H1 (cell line): ENCODE data around the gene LRRC4C. TPM values are rescaled to one million over a fixed set of nuclear protein-coding genes. Genes with fewer than 3 reads are reported as not detected.

Experiments
- CTCF ChIA-PET: fragments of 300-600 bp; sonication (Branson Sonifier 250); formaldehyde crosslinking; loops from one replicate; lab custom pipeline; 2021; ENCODE audit not compliant: partially characterized antibody; lab: Charles Lee
- POLR2A ChIA-PET: fragments of 300-600 bp; sonication (Branson Sonifier 250); formaldehyde crosslinking; loops from one replicate; lab custom pipeline; 2021; ENCODE audit warnings: inconsistent platforms; ENCODE audit not compliant: partially characterized antibody; lab: Charles Lee
- DNase-seq, 2 experiments: peaks; one replicate each; pipeline versions ENCODE4 v3.0.0 to v3.0.0-alpha.2; 2010 to 2022; ENCODE audit warnings: low spot score in 2 of 2, low read depth in 1 of 2, mixed read lengths in 1 of 2
- FAIRE-seq: peaks from 2 replicates; lab custom pipeline; 2011; peaks lifted over from hg19 to GRCh38; lab: Jason Lieb, UNC
- H2AFZ ChIP-seq: 2 replicates; pipeline ENCODE4 v1.8.1; 2012; ENCODE audit warnings: low read length, inconsistent platforms
- H2AK5ac ChIP-seq: 2 replicates; pipeline ENCODE4 v1.6.1; 2013; ENCODE audit warnings: low read depth, low read length
- H2BK120ac ChIP-seq: replicated peaks from 2 replicates; pipeline ENCODE3; 2013; ENCODE audit warnings: low read depth, low read length, inconsistent platforms
- H2BK12ac ChIP-seq: 2 replicates; pipeline ENCODE4 v1.6.1; 2013; ENCODE audit warnings: low read depth, low read length
- H2BK15ac ChIP-seq: 2 replicates; pipeline ENCODE4 v1.6.1; 2013; ENCODE audit warnings: low read length
- H2BK20ac ChIP-seq: 2 replicates; pipeline ENCODE4 v1.6.1; 2013; ENCODE audit warnings: low read length
- H2BK5ac ChIP-seq: 2 replicates; pipeline ENCODE4 v1.6.1; 2013; ENCODE audit warnings: low read depth, low read length
- H3K14ac ChIP-seq: 2 replicates; pipeline ENCODE4 v1.6.1; 2013; ENCODE audit warnings: inconsistent platforms; ENCODE audit not compliant: insufficient read length
- H3K18ac ChIP-seq: 2 replicates; pipeline ENCODE4 v1.6.1; 2013; ENCODE audit warnings: low read length; ENCODE audit errors: extremely low read depth
- H3K23ac ChIP-seq: 2 replicates; pipeline ENCODE4 v1.6.1; 2013; ENCODE audit warnings: inconsistent platforms; ENCODE audit not compliant: insufficient read length
- H3K23me2 ChIP-seq: 2 replicates; pipeline ENCODE4 v1.6.1; 2013; ENCODE audit warnings: low read depth, low read length
- H3K27ac ChIP-seq: 2 replicates; pipeline ENCODE4 v1.6.1; 2011; ENCODE audit warnings: low read depth, low read length, inconsistent platforms
- H3K27me3 ChIP-seq, 4 experiments: replicated peaks in 1 of 4; 1 replicate in 1 of 4; 2 replicates in 3 of 4; pipeline versions ENCODE4 v1.6.1 to v1.8.1; 2011 to 2013; ENCODE audit warnings: low read length in 3 of 4, mild to moderate bottlenecking in 3 of 4, inconsistent platforms in 2 of 4, mixed read lengths in 2 of 4, moderate library complexity in 1 of 4; ENCODE audit not compliant: control insufficient read depth in 3 of 4, insufficient read depth in 3 of 4; ENCODE audit errors: extremely low read depth in 1 of 4
- H3K36me3 ChIP-seq, 4 experiments: 2 replicates each; pipeline versions ENCODE4 v1.6.1 to v1.8.1; 2011 to 2013; ENCODE audit warnings: mild to moderate bottlenecking in 4 of 4, low read length in 3 of 4, moderate library complexity in 2 of 4, control low read depth in 1 of 4, inconsistent platforms in 1 of 4; ENCODE audit not compliant: insufficient read depth in 4 of 4, control insufficient read depth in 2 of 4
- H3K4ac ChIP-seq: replicated peaks from 2 replicates; pipeline ENCODE3; 2013; ENCODE audit warnings: low read length, low read depth, mixed read lengths, inconsistent platforms; ENCODE audit not compliant: insufficient read length
- H3K4me1 ChIP-seq, 4 experiments: replicated peaks in 1 of 4; 1 replicate in 1 of 4; 2 replicates in 3 of 4; pipeline versions ENCODE4 v1.6.1 to v1.8.1; 2011 to 2013; ENCODE audit warnings: low read length in 3 of 4, inconsistent platforms in 2 of 4, mixed read lengths in 1 of 4; ENCODE audit not compliant: insufficient read depth in 4 of 4, control insufficient read depth in 3 of 4
- H3K4me2 ChIP-seq, 2 experiments: 2 replicates each; pipeline versions ENCODE4 v1.6.1 to v1.8.1; 2011 to 2013; ENCODE audit warnings: low read depth in 2 of 2, low read length in 2 of 2, control low read depth in 1 of 2, inconsistent platforms in 1 of 2, mild to moderate bottlenecking in 1 of 2; ENCODE audit not compliant: insufficient read depth in 1 of 2
- H3K4me3 ChIP-seq, 4 experiments: fragments of 200-600, 300-600 bp in 1 of 4; sonication (generic), shearing (Covaris generic), sonication (Bioruptor Twin) in 1 of 4; 2 replicates each; pipeline versions ENCODE4 v1.5.1 to v1.8.1; 2011 to 2016; ENCODE audit warnings: low read length in 4 of 4, low read depth in 3 of 4, control low read depth in 2 of 4, inconsistent platforms in 2 of 4, mild to moderate bottlenecking in 2 of 4, mixed read lengths in 1 of 4, moderate library complexity in 1 of 4; ENCODE audit not compliant: insufficient read depth in 2 of 4; ENCODE audit errors: extremely low read depth in 1 of 4
- H3K56ac ChIP-seq: replicated peaks from 2 replicates; pipeline ENCODE3; 2013; ENCODE audit warnings: low read depth, mild to moderate bottlenecking, mixed read lengths, low read length, inconsistent platforms; ENCODE audit not compliant: insufficient read length
- H3K79me1 ChIP-seq: 2 replicates; pipeline ENCODE4 v1.6.1; 2013; ENCODE audit warnings: low read depth, low read length, control low read depth
- H3K79me2 ChIP-seq, 2 experiments: 2 replicates each; pipeline versions ENCODE4 v1.6.1 to v1.8.1; 2012 to 2013; ENCODE audit warnings: low read length in 2 of 2, mild to moderate bottlenecking in 2 of 2, inconsistent platforms in 1 of 2; ENCODE audit not compliant: insufficient read depth in 2 of 2, control insufficient read depth in 1 of 2
- H3K9ac ChIP-seq, 4 experiments: replicated peaks in 1 of 4; 1 replicate in 1 of 4; 2 replicates in 3 of 4; pipeline versions ENCODE4 v1.6.1 to v1.8.1; 2011 to 2013; ENCODE audit warnings: low read depth in 3 of 4, low read length in 3 of 4, control low read depth in 2 of 4, mild to moderate bottlenecking in 2 of 4, moderate library complexity in 2 of 4, inconsistent platforms in 1 of 4; ENCODE audit errors: extremely low read depth in 1 of 4
- H3K9me3 ChIP-seq, 2 experiments: 2 replicates each; pipeline versions ENCODE4 v1.6.1 to v1.8.1; 2012 to 2013; ENCODE audit warnings: mild to moderate bottlenecking in 2 of 2, moderate library complexity in 2 of 2, control low read depth in 1 of 2, inconsistent platforms in 1 of 2, low read depth in 1 of 2, low read length in 1 of 2, mixed read lengths in 1 of 2; ENCODE audit not compliant: insufficient read depth in 2 of 2
- H4K20me1 ChIP-seq, 2 experiments: replicated peaks in 1 of 2; 2 replicates each; pipeline versions ENCODE3 to v1.8.1; 2011 to 2013; ENCODE audit warnings: inconsistent platforms in 2 of 2, low read length in 2 of 2, mild to moderate bottlenecking in 1 of 2; ENCODE audit not compliant: insufficient read depth in 2 of 2, control insufficient read depth in 1 of 2
- H4K5ac ChIP-seq: 2 replicates; pipeline ENCODE4 v1.6.1; 2013; ENCODE audit warnings: low read length, low read depth, mixed read lengths, inconsistent platforms; ENCODE audit not compliant: insufficient read length
- H4K8ac ChIP-seq: 2 replicates; pipeline ENCODE4 v1.8.0; 2013; ENCODE audit warnings: mild to moderate bottlenecking, moderate library complexity, low read length, inconsistent platforms; ENCODE audit not compliant: insufficient read depth; ENCODE audit errors: extremely low read depth
- H4K91ac ChIP-seq: replicated peaks from 2 replicates; pipeline ENCODE3; 2013; ENCODE audit warnings: low read length, mixed read lengths, inconsistent platforms; ENCODE audit not compliant: insufficient read length
- CBX5 ChIP-seq: fragments of 300-800, 300-1000 bp; sonication (generic); IDR thresholded peaks from 2 replicates; pipeline ENCODE4 v1.7.1; 2016; ENCODE audit warnings: antibody characterized with exemption, low read length, low read depth
- CBX8 ChIP-seq: fragments of 300-800, 300-1000 bp; sonication (generic); IDR thresholded peaks from 2 replicates; pipeline ENCODE4 v1.7.1; 2016; ENCODE audit warnings: low read depth, low read length, borderline replicate concordance
- CHD2 ChIP-seq: IDR thresholded peaks from 2 replicates; pipeline ENCODE4 v1.6.1; 2012; ENCODE audit warnings: low read length, improper control_type of control experiment
- GTF2F1 ChIP-seq: IDR thresholded peaks from 2 replicates; pipeline ENCODE4 v1.6.1; 2012; ENCODE audit warnings: low read depth, low read length, improper control_type of control experiment, borderline replicate concordance
- KDM1A ChIP-seq: fragments of 200-600, 300-600 bp; sonication (generic); IDR thresholded peaks from 2 replicates; pipeline ENCODE4 v1.7.1; 2016; ENCODE audit warnings: mild to moderate bottlenecking, low read length, borderline replicate concordance
- RNF2 ChIP-seq: fragments of 200-900, 300-1000 bp; sonication (generic); IDR thresholded peaks from 2 replicates; pipeline ENCODE4 v1.7.1; 2016; ENCODE audit warnings: borderline replicate concordance, low read depth, mild to moderate bottlenecking, antibody characterized with exemption, low read length; ENCODE audit not compliant: poor library complexity, severe bottlenecking; ENCODE audit errors: missing control alignments
- RXRA ChIP-seq: IDR thresholded peaks from 2 replicates; pipeline ENCODE4 v1.6.1; 2011; ENCODE audit warnings: low read depth, mild to moderate bottlenecking, low read length, moderate library complexity; ENCODE audit not compliant: insufficient read depth
- SIRT6 ChIP-seq: IDR thresholded peaks from one replicate; pipeline ENCODE4 v1.7.1; 2012; ENCODE audit warnings: low read length, inconsistent platforms
- TAF1 ChIP-seq: IDR thresholded peaks from 2 replicates; pipeline ENCODE4 v1.6.1; 2011; ENCODE audit warnings: mild to moderate bottlenecking, low read depth, low read length
- TAF7 ChIP-seq: optimal IDR thresholded peaks from 2 replicates; pipeline ENCODE3; 2011; ENCODE audit warnings: low read depth, mild to moderate bottlenecking, inconsistent platforms, low read length, moderate library complexity, borderline replicate concordance
- WGBS, 2 experiments: shearing (Covaris generic) in 1 of 2; methylation state at CpG; one replicate each; pipeline versions ENCODE4 v1.1.6 to v1.1.7; 2013 to 2015; ENCODE audit warnings: low lambda C conversion rate in 2 of 2, mixed read lengths in 2 of 2, inconsistent platforms in 1 of 2, low coverage in 1 of 2, missing lambda C conversion rate in 1 of 2; ENCODE audit not compliant: insufficient replicate concordance in 2 of 2, insufficient coverage in 1 of 2, insufficient read length in 1 of 2; ENCODE audit errors: extremely low coverage in 1 of 2, missing lambda C conversion rate in 1 of 2; 5-methylcytosine and 5-hydroxymethylcytosine counted together
- polyA plus RNA-seq, 7 experiments: library from polyadenylated mRNA; depleted of rRNA in 3 of 7; stranded (reverse) in 5 of 7; unstranded in 2 of 7; fragments of >200 nt in 5 of 7; fragments of 200-250 nt in 2 of 7; gene quantifications; 1 replicate in 5 of 7; 2 replicates in 1 of 7; 4 replicates in 1 of 7; pipeline versions ENCODE4 v1.2.1 to v1.2.3, GENCODE V29; 2011 to 2013; ENCODE audit warnings: missing spikeins in 2 of 7, mixed read lengths in 2 of 7
- total RNA-seq: library from RNA; stranded (reverse); fragmentation: NEBNext Ultra II Directional; extraction: Animal tissue kit (Norgen Biotek cat#: 25700); gene quantifications from 2 replicates; pipeline ENCODE4 v1.2.1, GENCODE V29; 2021
- TF ChIP-seq, protein P1 (sequence below): IDR thresholded peaks from 2 replicates; pipeline ENCODE4 v1.6.1; 2011; ENCODE audit warnings: low read length, improper control_type of control experiment
- TF ChIP-seq, protein P2 (sequence below): IDR thresholded peaks from 2 replicates; pipeline ENCODE4 v1.6.1; 2012; ENCODE audit warnings: inconsistent platforms
- TF ChIP-seq, protein P3 (sequence below): IDR thresholded peaks from 2 replicates; pipeline ENCODE4 v1.6.1; 2011; ENCODE audit warnings: low read depth, mild to moderate bottlenecking, low read length; ENCODE audit not compliant: insufficient read depth

Gene LRRC4C
- total and polyA plus RNA-seq, 2 of the 8 experiments (the other 6 are each of a cell fraction or from before 2014, with no cell fraction given): 0.23 to 2.2 TPM

DNA sequence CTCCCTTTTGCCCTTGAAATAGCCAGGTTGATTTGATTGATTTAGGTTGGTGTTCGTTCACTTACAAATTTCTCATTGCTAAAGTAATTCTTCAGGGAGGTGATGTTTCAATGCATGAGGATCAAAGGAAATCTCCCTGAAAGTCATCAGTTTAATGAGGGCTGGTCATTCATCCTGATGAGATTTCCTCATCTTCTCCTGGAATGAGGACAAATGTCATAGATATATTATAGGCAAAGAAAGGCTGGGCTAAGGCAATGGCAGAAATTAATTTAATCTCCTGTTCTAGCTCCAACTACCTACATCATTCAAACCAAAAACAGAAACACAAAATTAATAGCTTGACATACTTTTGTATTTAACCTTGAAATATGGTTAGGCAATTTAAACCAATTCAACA is 1052.1 kb downstream of the LRRC4C start:
- no peaks in the 10 kb centered on the region for H3K79me1 ChIP-seq
- H2BK5ac ChIP-seq: no peak overlapping the region
- ChIA-PET POLR2A (no interaction called here), CTCF (no interaction called here)
- no peak overlapping the region for H4K8ac ChIP-seq
- H3K4me3 ChIP-seq: no peak overlapping the region
- H4K91ac ChIP-seq: no peak overlapping the region
- no peak overlapping the region for H3K4me2 ChIP-seq
- WGBS, 2 experiments: 78% methylated on average over 1 of the region's 1 CpG; no CpG with 5 or more reads in 1 of the 2 experiments
- no peak overlapping the region for H3K56ac ChIP-seq
- no peaks in the 10 kb centered on the region for H3K23me2 ChIP-seq
- no peak overlapping the region for H2BK20ac ChIP-seq
- H3K27ac ChIP-seq: no peak overlapping the region
- no peak overlapping the region for H4K5ac ChIP-seq
- no peak overlapping the region for H2BK120ac ChIP-seq
- H2AK5ac ChIP-seq: no peak overlapping the region
- no peak overlapping the region for H2BK15ac ChIP-seq
- no peaks in the 10 kb centered on the region for H3K36me3 ChIP-seq
- no peak overlapping the region for H3K4ac ChIP-seq
- H2AFZ ChIP-seq: no peak overlapping the region
- H3K9ac ChIP-seq: no peak overlapping the region
- H4K20me1 ChIP-seq: no peaks in the 10 kb centered on the region
- H3K27me3 ChIP-seq: no peaks in the 10 kb centered on the region
- no peak overlapping the region for H3K23ac ChIP-seq
- no peak overlapping the region for H3K18ac ChIP-seq
- H3K9me3 ChIP-seq: no peaks in the 10 kb centered on the region
- H2BK12ac ChIP-seq: no peak overlapping the region
- no peak overlapping the region for H3K14ac ChIP-seq
- no peaks in the 10 kb centered on the region for H3K79me2 ChIP-seq
- DNase-seq (no peak), FAIRE-seq (no peak)
- no peaks in the 10 kb centered on the region for H3K4me1 ChIP-seq
- no peak for TF ChIP-seq SIRT6
- no peak for TF ChIP-seq TAF7
- TF ChIP-seq KDM1A: no peak
- no peak for TF ChIP-seq TAF1
- TF ChIP-seq, protein P1, sequence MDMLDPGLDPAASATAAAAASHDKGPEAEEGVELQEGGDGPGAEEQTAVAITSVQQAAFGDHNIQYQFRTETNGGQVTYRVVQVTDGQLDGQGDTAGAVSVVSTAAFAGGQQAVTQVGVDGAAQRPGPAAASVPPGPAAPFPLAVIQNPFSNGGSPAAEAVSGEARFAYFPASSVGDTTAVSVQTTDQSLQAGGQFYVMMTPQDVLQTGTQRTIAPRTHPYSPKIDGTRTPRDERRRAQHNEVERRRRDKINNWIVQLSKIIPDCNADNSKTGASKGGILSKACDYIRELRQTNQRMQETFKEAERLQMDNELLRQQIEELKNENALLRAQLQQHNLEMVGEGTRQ: no peak
- TF ChIP-seq RXRA: no peak
- TF ChIP-seq RNF2: no peak
- TF ChIP-seq CBX5: no peak
- no peak for TF ChIP-seq CHD2
- TF ChIP-seq, protein P2, sequence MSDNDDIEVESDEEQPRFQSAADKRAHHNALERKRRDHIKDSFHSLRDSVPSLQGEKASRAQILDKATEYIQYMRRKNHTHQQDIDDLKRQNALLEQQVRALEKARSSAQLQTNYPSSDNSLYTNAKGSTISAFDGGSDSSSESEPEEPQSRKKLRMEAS: no peak
- TF ChIP-seq CBX8: no peak
- TF ChIP-seq, protein P3, sequence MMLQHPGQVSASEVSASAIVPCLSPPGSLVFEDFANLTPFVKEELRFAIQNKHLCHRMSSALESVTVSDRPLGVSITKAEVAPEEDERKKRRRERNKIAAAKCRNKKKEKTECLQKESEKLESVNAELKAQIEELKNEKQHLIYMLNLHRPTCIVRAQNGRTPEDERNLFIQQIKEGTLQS: no peak
- TF ChIP-seq GTF2F1: no peak
